Coronary artery (tissue), 2 donors: ENCODE data around the gene SLC4A2.
A peak's percentile ranks its signal among the peaks of the same experiment; 100 is the strongest.
"Not testable (repeated sequence)": the region's sequence is repeated elsewhere in the genome, so short reads cannot be mapped to it uniquely, and the experiment has no call there.

Source experiments
- DNase-seq: peaks from one replicate; pipeline ENCODE4 v3.0.0-alpha.2; 2017; ENCODE audit warnings: low spot score
- H3K27ac ChIP-seq, 2 donors: fragments of 200-600 bp; sonication (generic); one replicate each; pipeline ENCODE4 v1.5.1; 2016 to 2019
- H3K4me3 ChIP-seq: fragments of 200-600 bp; sonication (generic); 2 replicates; pipeline ENCODE4 v1.5.1; 2016; ENCODE audit warnings: mild to moderate bottlenecking, moderate library complexity
- TF ChIP-seq, protein P1 (sequence below): fragments of 200-600 bp; sonication (generic); IDR thresholded peaks from one replicate; pipeline ENCODE4 v1.5.1; 2019; ENCODE audit warnings: antibody characterized with exemption

Gene SLC4A2

DNA sequence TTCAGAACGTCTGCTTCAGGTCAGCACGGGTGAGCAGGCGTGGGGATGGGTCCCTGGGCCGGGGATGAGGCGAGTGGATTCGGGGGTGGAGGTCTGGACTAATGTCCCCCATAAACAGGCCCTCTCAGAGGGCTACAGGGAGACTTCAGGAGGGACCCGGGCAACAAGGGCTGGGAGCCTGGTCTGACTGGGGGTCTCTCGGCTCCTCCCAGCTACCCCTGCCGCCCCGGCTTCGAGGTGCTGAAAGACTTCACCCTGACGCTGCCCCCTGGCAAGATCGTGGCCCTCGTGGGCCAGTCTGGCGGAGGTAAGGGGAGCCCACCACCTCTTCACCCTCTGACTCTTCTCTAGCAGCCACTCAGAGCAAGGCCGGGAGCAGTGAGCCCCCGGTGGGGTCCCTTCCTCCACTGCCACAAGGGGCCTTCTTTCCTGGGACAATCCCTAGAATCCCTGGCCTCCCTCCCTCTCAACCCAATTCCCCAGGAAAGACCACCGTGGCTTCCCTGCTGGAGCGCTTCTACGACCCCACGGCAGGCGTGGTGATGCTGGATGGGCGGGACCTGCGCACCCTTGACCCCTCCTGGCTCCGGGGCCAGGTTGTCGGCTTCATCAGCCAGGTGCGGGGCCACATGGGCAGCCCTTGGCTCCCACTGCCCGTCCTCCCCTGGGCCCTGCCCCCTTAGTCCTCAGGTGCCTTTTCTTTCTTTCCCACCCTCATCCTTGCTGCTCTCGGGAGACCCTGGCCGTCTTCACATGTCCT lies 18.6 kb upstream of the SLC4A2 start:
- Histone ChIP-seq H3K4me3 (no peak overlapping the region), H3K27ac (no peak overlapping the region)
- TF ChIP-seq, protein P1, sequence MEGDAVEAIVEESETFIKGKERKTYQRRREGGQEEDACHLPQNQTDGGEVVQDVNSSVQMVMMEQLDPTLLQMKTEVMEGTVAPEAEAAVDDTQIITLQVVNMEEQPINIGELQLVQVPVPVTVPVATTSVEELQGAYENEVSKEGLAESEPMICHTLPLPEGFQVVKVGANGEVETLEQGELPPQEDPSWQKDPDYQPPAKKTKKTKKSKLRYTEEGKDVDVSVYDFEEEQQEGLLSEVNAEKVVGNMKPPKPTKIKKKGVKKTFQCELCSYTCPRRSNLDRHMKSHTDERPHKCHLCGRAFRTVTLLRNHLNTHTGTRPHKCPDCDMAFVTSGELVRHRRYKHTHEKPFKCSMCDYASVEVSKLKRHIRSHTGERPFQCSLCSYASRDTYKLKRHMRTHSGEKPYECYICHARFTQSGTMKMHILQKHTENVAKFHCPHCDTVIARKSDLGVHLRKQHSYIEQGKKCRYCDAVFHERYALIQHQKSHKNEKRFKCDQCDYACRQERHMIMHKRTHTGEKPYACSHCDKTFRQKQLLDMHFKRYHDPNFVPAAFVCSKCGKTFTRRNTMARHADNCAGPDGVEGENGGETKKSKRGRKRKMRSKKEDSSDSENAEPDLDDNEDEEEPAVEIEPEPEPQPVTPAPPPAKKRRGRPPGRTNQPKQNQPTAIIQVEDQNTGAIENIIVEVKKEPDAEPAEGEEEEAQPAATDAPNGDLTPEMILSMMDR, result no peak
- DNase-seq, result no peak

DNA sequence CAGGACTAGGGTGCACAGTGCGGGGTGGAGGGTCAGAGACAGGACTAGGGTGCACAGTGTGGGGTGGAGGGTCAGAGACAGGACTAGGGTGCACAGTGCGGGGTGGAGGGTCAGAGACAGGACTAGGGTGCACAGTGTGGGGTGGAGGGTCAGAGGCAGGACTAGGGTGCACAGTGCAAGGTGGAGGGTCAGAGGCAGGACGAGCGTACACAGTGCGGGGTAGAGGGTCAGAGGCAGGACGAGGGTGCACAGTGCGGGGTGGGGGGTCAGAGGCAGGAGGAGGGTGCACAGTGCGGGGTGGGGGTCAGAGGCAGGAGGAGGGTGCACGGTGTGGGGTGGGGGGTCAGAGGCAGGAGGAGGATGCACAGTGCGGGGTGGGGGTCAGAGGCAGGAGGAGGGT lies 15.9 kb upstream of the SLC4A2 start:
- not testable (repeated sequence) for H3K27ac ChIP-seq, DNase-seq, H3K4me3 ChIP-seq

DNA sequence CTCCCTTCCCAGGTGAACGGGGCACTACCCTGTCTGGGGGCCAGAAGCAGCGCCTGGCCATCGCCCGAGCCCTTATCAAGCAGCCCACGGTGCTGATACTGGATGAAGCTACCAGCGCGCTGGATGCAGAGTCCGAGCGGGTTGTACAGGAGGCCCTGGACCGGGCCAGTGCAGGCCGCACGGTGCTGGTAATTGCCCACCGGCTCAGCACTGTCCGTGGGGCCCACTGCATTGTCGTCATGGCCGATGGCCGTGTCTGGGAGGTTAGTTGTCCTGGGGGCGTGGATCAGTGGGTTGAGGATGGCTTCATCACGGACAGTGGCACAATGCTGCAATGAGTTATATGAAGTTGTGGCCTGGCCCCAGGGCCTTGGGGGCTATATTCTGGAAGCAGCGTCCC lies 15.4 kb upstream of the SLC4A2 start:
- Histone ChIP-seq H3K4me3 (no peak overlapping the region), H3K27ac (no peak overlapping the region)
- no peak for DNase-seq
- TF ChIP-seq, protein P1, result no peak

DNA sequence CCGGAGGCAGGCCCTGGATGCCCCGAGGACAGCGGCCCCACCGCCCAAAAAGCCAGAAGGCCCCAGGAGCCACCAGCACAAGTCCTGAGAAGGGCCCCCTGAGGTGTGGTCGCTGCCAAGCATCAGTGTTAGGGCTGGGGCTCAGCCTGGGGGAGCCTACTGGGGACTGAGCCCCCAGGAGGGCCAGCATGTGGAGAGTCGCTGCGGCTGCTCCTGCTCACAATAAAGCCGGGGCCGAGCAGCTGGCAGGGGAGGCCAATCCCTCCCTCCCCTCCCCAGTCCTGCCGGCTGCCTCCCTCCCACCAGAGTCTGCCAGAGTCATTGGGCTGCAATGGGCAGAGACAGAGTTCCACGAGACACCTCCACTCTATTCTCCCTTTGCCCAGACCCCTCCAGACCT lies 14.1 kb upstream of the SLC4A2 start:
- Histone ChIP-seq H3K4me3 (no peak overlapping the region), H3K27ac (peak overlapping the region in 1 of 2 donors; percentile 11)
- no peak for DNase-seq
- TF ChIP-seq, protein P1, result no peak

DNA sequence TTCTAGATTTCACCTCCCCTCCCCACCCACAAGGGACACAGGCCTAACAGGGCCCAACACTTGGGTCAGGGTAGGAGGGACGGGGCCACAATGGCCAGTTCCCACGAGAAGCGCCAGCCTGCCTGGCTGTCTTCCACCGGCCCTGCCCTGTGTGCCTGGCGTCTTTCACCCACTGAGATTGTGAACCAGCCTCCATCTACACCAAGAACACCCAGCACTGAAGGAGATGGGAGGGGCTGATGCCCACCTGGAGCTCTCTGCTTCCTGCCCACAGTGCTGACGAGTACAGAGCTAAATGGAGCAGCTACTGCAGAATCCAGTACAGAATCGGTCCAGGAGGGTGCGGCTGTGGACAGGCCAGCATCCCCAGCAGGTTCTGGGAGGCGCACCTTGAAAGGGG lies 13.4 kb upstream of the SLC4A2 start:
- Histone ChIP-seq H3K4me3 (no peak overlapping the region), H3K27ac (peak overlapping the region in 1 of 2 donors; percentile 11)
- TF ChIP-seq, protein P1, result no peak
- no peak for DNase-seq

DNA sequence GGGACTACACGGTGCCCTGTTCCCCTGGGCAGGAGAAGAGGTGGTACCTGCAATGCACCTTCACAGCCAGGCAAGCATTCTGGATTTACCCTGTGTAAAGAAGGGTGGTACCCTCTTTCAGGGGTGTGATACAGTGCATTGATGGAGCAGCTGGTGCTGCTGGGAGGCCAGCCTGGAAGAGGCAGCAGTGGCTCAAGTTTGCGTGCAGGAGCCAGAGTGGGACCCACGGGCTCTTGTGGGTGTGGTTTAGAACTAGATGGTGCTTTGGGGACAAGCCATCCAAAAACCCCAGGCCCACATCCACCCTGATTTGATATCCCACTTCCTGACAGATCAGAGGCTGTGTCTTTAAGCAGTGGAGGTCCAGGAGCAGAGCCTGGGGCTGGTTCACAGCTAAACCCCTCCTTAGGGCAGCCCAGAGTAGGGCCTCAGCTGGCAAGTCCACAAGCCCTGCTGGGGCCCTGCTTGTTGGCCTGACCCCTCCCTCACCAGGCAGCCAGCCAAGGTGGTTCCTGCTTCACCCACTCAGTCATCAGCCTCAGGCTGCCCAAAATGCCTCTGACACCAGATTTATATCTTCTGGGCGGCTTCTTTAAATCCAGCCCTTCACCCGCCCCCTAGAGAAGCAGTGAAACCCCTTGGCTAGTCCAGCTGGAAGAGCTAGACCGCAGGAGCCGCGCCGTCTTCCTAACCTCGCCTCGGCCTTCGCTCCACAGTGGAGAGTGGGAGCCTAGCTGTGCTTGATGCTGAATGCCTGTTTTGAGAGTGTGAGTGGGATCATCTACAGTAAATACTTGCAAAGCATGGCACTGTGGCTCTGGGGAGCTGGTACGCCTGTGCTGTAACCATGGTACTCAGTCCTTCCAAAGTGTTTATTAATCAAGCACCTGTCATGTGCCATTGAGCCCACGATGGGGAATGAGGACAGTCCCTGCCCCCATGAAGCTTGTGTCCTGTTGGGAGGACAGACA lies 12.5 kb upstream of the SLC4A2 start:
- TF ChIP-seq, protein P1, result no peak
- no peak overlapping the region for H3K4me3 ChIP-seq
- DNase-seq, result no peak
- H3K27ac ChIP-seq, result peak overlapping the region in 1 of 2 donors; percentile 11

DNA sequence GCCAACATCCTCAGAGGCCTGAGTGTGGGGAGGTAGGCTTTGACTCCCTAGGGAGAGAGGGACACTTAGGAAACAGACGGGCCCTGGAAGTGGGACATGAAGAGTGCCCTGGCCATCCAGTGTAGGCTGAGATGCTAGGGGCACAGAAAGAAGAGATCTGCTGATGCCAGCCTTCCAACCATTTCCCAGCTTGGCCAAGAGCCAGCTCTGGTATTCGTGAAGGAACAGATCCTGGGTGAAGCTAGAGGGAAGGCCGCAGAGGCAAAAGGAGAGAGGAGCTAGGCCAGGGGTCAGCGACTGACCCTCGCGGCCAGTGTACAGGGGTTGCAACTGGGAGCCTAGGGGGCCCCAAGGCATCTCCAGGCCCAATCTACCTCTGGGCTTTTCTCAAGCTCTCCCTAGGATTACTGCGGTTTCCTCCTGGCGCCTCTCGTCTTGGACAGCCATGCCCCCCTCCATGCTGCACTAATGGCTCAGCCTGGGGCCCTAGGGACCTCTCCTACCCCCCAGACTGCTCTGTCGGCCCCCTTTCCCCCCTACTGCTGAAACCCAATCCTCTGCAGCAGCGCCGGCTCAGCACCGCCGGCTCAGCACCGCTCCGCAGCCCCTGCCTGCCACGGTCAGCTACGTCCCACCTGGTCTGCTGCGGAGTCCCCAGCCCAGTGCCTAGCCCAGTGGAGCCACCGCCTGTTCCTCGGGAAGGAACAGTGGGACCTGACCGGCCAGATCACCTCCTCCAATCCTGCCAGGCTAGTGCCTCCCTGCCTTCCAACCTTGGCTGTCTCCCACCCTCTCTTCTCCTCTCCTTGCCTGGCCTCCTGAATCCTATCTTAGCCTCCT lies 11.2 kb upstream of the SLC4A2 start, which contains the start of gene ASIC3:
Gene ASIC3 (plus strand): TSS at position 556 of the 840 bp plus-strand sequence. CDS start 355 bp downstream, outside the sequence.
- no peak for DNase-seq
- no peak within 1 kb of the TSS for H3K4me3 ChIP-seq
- H3K27ac ChIP-seq, result no peak within 1 kb of the TSS
- TF ChIP-seq, protein P1, result no peak
